ENCODE data around the gene CDK5RAP3.

The CDK5RAP3 gene

GRCh38 chr17:48024149-48025039 is 53.5 kb downstream of the CDK5RAP3 start:
- no peak for DNase-seq (ENCODE audit: low read depth in 3 of 3)

- DNase-seq (ENCODE audit: low read depth in 3 of 3) = peak; percentile 95 to 97 (median 95)
Observed at GRCh38 chr17:48025040-48025903, 54.4 kb downstream of the CDK5RAP3 start.

DNA sequence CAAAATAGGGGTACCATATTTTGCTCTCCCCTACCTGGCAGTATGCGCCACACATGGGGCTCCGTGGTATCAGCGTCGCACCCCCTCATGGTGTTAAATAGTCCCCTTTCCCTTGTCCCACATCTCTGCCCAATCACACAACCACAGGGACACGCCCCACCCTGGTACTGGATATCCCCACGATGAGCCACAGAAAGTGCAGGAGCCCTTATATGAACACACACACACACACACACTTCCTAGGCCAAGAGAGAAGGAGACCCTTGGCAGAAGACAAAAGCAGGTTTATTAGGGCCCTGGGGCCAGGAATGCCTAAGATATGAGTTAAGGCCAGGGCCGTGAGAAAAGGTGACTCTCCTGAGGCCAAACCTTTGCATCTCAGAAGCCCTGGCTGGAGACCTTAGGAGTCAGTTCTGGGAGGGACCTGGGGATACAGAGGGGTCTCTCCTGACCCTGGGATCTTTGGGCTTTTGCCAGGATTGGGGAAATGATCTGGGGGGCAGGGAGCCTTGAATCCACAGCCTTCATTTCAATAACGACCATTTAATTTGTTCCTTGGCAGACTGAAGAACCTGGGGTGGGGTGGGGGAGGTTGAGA is 55.1 kb downstream of the CDK5RAP3 start:
- no peak for DNase-seq (ENCODE audit: low read depth in 3 of 3)

DNA sequence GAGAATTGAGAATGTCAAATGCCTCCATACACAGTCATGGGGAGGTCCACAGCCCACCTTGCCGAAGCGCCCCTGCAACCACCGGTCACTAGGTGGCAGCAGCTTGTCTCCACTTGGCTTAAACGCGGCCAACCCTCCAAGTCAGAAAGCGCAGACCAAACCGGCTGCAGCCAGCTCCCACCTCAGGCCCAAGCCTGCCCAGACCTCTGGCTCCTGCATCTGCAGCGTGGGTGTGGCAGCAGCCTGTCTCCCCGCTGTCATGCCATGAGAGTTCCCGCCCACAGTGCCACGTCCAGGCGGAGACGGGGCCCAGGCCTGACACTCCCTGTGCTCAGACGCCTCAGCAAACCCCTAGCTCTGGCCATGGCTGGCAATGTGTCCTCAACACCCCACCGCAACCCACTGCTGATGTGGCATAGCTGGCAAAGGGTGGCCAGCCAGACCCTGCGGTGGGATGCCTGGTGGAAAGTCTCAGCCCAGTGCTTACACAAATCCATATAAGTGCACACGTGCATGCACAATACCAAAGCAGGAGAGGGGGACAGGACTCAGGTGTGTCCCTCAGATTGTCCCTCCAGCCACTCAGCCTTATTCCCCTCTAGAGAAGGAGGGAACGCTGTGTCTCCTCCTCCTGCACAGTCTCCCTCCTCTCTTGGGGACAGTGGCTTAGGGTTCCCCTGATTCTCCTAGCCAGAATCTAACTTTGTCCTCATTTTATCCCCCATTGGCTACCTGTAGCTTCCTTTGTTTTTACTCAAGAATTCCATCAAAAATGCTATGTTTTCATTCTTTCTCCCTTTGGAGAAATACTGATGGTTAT is 55.8 kb downstream of the CDK5RAP3 start:
- peak in 2 of 3 experiments; percentile 57 to 72 for DNase-seq (ENCODE audit: low read depth in 3 of 3)

DNA sequence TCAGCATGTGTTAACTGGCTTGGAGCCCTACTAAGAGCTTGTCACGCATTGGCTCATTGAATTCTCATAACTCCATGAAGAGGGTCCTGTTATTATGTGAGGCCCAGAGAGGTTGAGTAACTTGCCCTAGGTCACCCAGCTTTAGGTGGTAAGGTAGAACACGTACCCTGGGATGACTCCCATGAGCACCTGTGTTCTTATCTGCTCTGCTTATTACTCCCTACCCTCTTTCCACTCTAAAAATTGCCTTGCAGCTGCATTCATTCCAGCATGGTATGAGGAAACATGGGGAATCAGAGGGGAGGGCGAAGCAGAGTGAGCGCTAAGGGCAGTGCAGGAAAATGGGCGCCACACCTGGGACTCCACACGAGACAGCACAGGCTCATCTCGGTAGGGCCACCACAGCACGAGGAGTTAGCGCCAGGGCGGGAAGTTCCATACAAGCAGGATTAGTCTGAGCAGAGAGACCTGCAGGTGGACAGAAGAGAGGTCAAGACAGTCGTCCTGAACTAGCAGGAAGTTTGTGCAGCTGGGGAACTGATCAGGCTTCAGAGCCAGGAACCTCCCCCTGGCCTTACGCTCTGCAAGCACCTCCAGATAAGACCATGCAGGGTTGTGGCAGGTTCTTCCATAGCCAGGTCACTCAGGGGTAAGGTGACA is 56.5 kb downstream of the CDK5RAP3 start:
- no peak for DNase-seq (ENCODE audit: low read depth in 3 of 3)

DNA sequence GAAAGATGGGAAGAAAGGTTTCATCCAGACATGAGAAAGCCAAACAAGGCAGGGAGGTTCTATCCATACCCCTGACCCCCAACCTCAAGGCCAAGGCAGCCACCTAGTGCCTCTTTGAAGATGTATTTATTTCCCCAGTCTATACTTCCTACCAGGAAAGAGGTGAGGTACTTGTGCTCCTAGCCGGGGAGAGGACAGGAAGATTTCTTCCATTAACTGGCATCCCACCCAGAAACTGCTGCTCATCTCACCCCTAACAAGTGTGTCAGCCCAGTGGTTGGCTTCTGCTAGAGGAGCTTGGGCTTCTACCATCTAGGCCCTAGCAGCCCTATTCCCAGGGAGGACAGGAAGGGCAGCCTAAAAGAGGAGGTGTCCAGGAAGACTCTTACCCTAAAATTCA is 57.8 kb downstream of the CDK5RAP3 start:
- no peak for DNase-seq (ENCODE audit: low read depth in 3 of 3)

GRCh38 chr17:48030531-48030930 is 59.6 kb downstream of the CDK5RAP3 start:
- no peak for DNase-seq (ENCODE audit: low read depth in 3 of 3)

All from stimulated activated CD4-positive, alpha-beta T cell treated with anti-CD3 and anti-CD28 coated beads, TNF-alpha, amount 100 ng/mL, for 24 hours (primary cell).